ENCODE data around the gene ZBTB7C. TPM values are rescaled to one million over a fixed set of nuclear protein-coding genes. Genes with fewer than 3 reads are reported as not detected.

Gene ZBTB7C
- total RNA-seq, 3 donors from 2014 or later (not counting 1 experiment from before 2014, with no cell fraction given) = 0.07 TPM; not detected in 2

DNA sequence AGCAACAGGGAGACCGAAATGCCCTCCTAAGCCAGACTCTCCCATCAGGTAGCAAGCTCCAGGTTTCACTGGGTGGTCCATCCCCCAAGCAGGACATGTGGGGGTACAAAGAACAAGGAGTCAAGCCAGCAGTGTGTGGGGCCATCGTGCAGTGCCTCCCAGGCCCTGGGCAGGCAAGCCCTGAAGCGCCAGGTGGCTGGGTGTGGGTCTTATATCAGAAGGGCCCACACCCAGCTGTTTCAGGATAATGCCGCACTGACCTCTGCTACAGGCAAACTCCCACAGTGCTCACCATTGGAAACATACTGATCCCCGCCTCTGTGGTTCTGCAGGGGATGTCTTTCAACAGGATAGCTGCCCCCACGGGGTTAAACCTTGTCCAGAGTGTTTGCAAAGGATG lies 304.5 kb downstream of the ZBTB7C start:
- Histone ChIP-seq H3K27ac (ENCODE audit: low read length) (no peak overlapping the region), H3K27me3 (ENCODE audit: control insufficient read depth, insufficient read depth, low read length) (no peaks in the 10 kb centered on the region), H3K36me3 (ENCODE audit: control insufficient read depth, insufficient read depth, low read length) (no peaks in the 10 kb centered on the region), H3K4me3 (ENCODE audit: low read length) (no peak overlapping the region), H3K4me1 (ENCODE audit: control insufficient read depth, insufficient read depth, low read length) (no peaks in the 10 kb centered on the region), H3K9me3 (ENCODE audit: control insufficient read depth, insufficient read depth, low read length) (no peaks in the 10 kb centered on the region)
- Mint-ChIP-seq H3K27ac (no peak overlapping the region), H3K4me1 (no peaks in the 10 kb centered on the region), H3K9me3 (no peaks in the 10 kb centered on the region), H3K36me3 (no peaks in the 10 kb centered on the region), H3K4me3 (no peak overlapping the region), H3K27me3 (ENCODE audit: low read depth in 2 of 2) (peaks cover 15 to 32% of the 10 kb centered on the region in 2 donors)
- intact Hi-C loops (cut with micrococcal nuclease) = loop anchor here (5.0 kb wide), 1 partner anchor 332 kb away; no protein-coding TSS in a partner anchor
- ATAC-seq = no peak
- TF ChIP-seq, protein P1, sequence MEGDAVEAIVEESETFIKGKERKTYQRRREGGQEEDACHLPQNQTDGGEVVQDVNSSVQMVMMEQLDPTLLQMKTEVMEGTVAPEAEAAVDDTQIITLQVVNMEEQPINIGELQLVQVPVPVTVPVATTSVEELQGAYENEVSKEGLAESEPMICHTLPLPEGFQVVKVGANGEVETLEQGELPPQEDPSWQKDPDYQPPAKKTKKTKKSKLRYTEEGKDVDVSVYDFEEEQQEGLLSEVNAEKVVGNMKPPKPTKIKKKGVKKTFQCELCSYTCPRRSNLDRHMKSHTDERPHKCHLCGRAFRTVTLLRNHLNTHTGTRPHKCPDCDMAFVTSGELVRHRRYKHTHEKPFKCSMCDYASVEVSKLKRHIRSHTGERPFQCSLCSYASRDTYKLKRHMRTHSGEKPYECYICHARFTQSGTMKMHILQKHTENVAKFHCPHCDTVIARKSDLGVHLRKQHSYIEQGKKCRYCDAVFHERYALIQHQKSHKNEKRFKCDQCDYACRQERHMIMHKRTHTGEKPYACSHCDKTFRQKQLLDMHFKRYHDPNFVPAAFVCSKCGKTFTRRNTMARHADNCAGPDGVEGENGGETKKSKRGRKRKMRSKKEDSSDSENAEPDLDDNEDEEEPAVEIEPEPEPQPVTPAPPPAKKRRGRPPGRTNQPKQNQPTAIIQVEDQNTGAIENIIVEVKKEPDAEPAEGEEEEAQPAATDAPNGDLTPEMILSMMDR (IDR thresholded peaks at IDR 0.05) = no peak
- WGBS (ENCODE audit: insufficient coverage) = 65% methylated on average over 6 of the region's 6 CpGs
- DNase-seq = no peak

DNA sequence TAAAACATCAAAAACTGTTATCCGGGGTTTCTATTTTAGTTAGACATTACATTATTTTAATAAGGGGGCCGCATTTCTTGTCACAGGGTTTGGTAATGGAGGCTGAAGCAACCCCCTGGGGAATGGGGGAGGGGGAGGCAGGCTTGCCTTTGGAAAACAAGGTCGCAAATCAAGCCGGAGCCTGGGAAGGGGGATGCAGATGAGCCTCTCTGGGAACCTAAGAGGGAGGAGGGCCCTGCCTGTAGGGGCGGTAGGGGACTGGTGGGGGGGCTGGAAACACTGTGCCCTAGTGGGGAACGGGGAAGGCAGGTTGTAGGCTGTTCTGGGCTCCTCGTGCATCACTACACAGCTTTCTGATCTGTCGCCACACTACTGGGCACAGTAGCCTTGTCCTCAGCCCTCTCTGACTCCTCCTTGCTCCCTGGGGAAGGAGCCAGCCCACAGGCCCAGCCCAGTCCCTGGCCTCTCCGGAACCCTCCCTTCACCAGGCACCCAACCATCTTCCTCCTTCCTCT lies 308.5 kb downstream of the ZBTB7C start:
- no peaks in the 10 kb centered on the region for H3K4me1 ChIP-seq (ENCODE audit: control insufficient read depth, insufficient read depth, low read length)
- H3K9me3 Mint-ChIP-seq = no peaks in the 10 kb centered on the region
- H3K4me1 Mint-ChIP-seq = no peaks in the 10 kb centered on the region
- ATAC-seq (no peak), DNase-seq (no peak)
- H3K4me3 ChIP-seq (ENCODE audit: low read length) = no peak overlapping the region
- no peaks in the 10 kb centered on the region for H3K36me3 Mint-ChIP-seq
- intact Hi-C loops (cut with micrococcal nuclease) = no loop called here
- no peak overlapping the region for H3K27ac ChIP-seq (ENCODE audit: low read length)
- TF ChIP-seq, protein P1 (IDR thresholded peaks at IDR 0.05) = no peak
- H3K27me3 ChIP-seq (ENCODE audit: control insufficient read depth, insufficient read depth, low read length) = no peaks in the 10 kb centered on the region
- H3K27ac Mint-ChIP-seq = no peak overlapping the region
- H3K9me3 ChIP-seq (ENCODE audit: control insufficient read depth, insufficient read depth, low read length) = no peaks in the 10 kb centered on the region
- 59% methylated on average over 8 of the region's 9 CpGs for WGBS (ENCODE audit: insufficient coverage)
- H3K4me3 Mint-ChIP-seq = no peak overlapping the region
- H3K27me3 Mint-ChIP-seq (ENCODE audit: low read depth in 2 of 2) = peaks cover 9 to 18% of the 10 kb centered on the region in 2 donors
- no peaks in the 10 kb centered on the region for H3K36me3 ChIP-seq (ENCODE audit: control insufficient read depth, insufficient read depth, low read length)

DNA sequence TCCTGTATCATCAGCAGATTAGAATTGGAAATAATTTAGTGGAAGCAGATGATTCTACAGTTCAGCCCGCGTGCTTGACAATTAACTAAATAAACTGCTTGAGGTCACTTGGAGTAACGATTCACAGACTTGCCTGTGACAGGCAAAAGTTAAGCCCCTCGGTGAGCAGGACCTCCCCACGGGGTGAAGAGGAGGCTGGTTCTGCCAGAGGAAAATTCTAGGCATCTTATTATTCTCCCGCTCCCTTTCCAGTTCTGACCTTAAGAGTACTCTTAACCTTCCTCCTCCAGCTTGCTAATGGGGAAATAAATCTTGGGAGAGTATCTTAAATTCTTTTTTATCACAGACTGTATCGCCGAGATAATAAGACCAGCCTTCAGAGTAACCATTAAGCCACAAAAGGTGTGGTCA lies 309.0 kb downstream of the ZBTB7C start:
- TF ChIP-seq, protein P1 (IDR thresholded peaks at IDR 0.05) = no peak
- Mint-ChIP-seq H3K4me3 (no peak overlapping the region), H3K27me3 (ENCODE audit: low read depth in 2 of 2) (peaks cover 9 to 15% of the 10 kb centered on the region in 2 donors), H3K27ac (no peak overlapping the region), H3K4me1 (no peaks in the 10 kb centered on the region), H3K36me3 (no peaks in the 10 kb centered on the region), H3K9me3 (no peaks in the 10 kb centered on the region)
- H3K9me3 ChIP-seq (ENCODE audit: control insufficient read depth, insufficient read depth, low read length) = no peaks in the 10 kb centered on the region
- no peak overlapping the region for H3K27ac ChIP-seq (ENCODE audit: low read length)
- DNase-seq (no peak), ATAC-seq (no peak)
- no peaks in the 10 kb centered on the region for H3K4me1 ChIP-seq (ENCODE audit: control insufficient read depth, insufficient read depth, low read length)
- H3K27me3 ChIP-seq (ENCODE audit: control insufficient read depth, insufficient read depth, low read length) = no peaks in the 10 kb centered on the region
- intact Hi-C loops (cut with micrococcal nuclease) = no loop called here
- no peak overlapping the region for H3K4me3 ChIP-seq (ENCODE audit: low read length)
- WGBS (ENCODE audit: insufficient coverage) = 75% methylated on average over 7 of the region's 8 CpGs
- no peaks in the 10 kb centered on the region for H3K36me3 ChIP-seq (ENCODE audit: control insufficient read depth, insufficient read depth, low read length)
